Vagina (tissue), 2 donors: ENCODE measurements around the gene CHRM5. TPM values are rescaled to one million over a fixed set of nuclear protein-coding genes. Genes with fewer than 3 reads are reported as not detected.

Source experiments
- DNase-seq, 2 donors: peaks; one replicate each; pipeline ENCODE4 v3.0.0-alpha.2; 2017; ENCODE audit errors: extremely low spot score in 2 of 2
- H3K27ac ChIP-seq: fragments of 200-600 bp; sonication (generic); one replicate; pipeline ENCODE4 v1.5.1; 2019
- H3K27me3 ChIP-seq: fragments of 200-600 bp; sonication (generic); one replicate; pipeline ENCODE4 v1.5.1; 2019
- H3K36me3 ChIP-seq, 2 donors: fragments of 200-600 bp; sonication (generic); one replicate each; pipeline ENCODE4 v1.5.1; 2017 to 2019
- H3K4me1 ChIP-seq: fragments of 200-600 bp; sonication (generic); one replicate; pipeline ENCODE4 v1.5.1; 2019
- H3K4me3 ChIP-seq, 2 donors: fragments of 200-600 bp; sonication (generic); 1 replicate in 1 of 2; 2 replicates in 1 of 2; pipeline ENCODE4 v1.5.1; 2016 to 2019
- H3K9me3 ChIP-seq: fragments of 200-600 bp; sonication (generic); one replicate; pipeline ENCODE4 v1.5.1; 2019
- POLR2A ChIP-seq, 2 donors: fragments of 450-650 bp; IDR thresholded peaks; one replicate each; pipeline ENCODE4 v1.6.1; 2017; ENCODE audit warnings: antibody characterized with exemption in 2 of 2, mild to moderate bottlenecking in 2 of 2, moderate library complexity in 2 of 2
- POLR2AphosphoS5 ChIP-seq, 2 donors: sonication (generic); formaldehyde crosslinking; IDR thresholded peaks; one replicate each; pipeline ENCODE4 v1.9.0; 2017; ENCODE audit warnings: antibody characterized with exemption in 2 of 2, mild to moderate bottlenecking in 2 of 2, low read depth in 1 of 2; ENCODE audit not compliant: insufficient read depth in 1 of 2
- intact Hi-C: fragments of 100-400 bp; cut with DNase I; formaldehyde crosslinking; loops from one replicate; pipeline ENCODE4 v1.15.1; 2023
- total RNA-seq: library from RNA; depleted of rRNA; stranded (reverse); fragments of >200 nt; gene quantifications from one replicate; pipeline ENCODE4 v1.2.3, GENCODE V29; 2016
- TF ChIP-seq, protein P1 (sequence below), 3 experiments: fragments of 450-650 bp in 2 of 3; fragments of 200-600 bp in 1 of 3; sonication (generic) in 1 of 3; IDR thresholded peaks; one replicate each; pipeline ENCODE4 v1.5.1; 2017 to 2019; ENCODE audit warnings: antibody characterized with exemption in 3 of 3, mild to moderate bottlenecking in 2 of 3, moderate library complexity in 2 of 3

CHRM5 gene
- total RNA-seq, 1 donor from 2014 or later: not detected

DNA sequence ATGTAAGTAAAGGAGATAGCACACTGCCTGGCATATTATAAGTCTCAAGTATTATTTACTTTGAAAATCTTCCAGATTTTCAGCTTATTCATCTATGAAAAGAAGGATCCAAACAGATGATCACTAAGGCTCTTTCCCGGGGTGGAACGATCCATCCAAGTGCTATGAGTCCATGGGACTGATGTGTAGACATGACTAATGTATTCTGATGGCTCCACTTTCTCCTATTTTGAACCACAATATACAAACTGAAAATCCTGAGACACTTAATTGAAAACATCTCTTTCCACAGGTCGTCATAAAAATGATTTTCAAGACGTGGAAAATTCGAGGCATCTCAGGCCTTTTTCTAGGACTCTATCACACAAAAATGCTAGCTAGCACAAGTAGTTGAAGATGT, 33.4 kb upstream of the CHRM5 start:
- Histone ChIP-seq H3K36me3 (no peaks in the 10 kb centered on the region), H3K4me3 (no peak overlapping the region), H3K27ac (no peak overlapping the region), H3K4me1 (no peaks in the 10 kb centered on the region), H3K9me3 (no peaks in the 10 kb centered on the region), H3K27me3 (no peaks in the 10 kb centered on the region)
- intact Hi-C loops: no loop called here
- TF ChIP-seq POLR2A (IDR thresholded peaks at IDR 0.05): no peak
- TF ChIP-seq, protein P1, sequence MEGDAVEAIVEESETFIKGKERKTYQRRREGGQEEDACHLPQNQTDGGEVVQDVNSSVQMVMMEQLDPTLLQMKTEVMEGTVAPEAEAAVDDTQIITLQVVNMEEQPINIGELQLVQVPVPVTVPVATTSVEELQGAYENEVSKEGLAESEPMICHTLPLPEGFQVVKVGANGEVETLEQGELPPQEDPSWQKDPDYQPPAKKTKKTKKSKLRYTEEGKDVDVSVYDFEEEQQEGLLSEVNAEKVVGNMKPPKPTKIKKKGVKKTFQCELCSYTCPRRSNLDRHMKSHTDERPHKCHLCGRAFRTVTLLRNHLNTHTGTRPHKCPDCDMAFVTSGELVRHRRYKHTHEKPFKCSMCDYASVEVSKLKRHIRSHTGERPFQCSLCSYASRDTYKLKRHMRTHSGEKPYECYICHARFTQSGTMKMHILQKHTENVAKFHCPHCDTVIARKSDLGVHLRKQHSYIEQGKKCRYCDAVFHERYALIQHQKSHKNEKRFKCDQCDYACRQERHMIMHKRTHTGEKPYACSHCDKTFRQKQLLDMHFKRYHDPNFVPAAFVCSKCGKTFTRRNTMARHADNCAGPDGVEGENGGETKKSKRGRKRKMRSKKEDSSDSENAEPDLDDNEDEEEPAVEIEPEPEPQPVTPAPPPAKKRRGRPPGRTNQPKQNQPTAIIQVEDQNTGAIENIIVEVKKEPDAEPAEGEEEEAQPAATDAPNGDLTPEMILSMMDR (IDR thresholded peaks at IDR 0.05): no peak
- no peak for TF ChIP-seq POLR2AphosphoS5 (IDR thresholded peaks at IDR 0.05; ENCODE audit: insufficient read depth in 1 of 2, low read depth in 1 of 2)
- DNase-seq: no peak

DNA sequence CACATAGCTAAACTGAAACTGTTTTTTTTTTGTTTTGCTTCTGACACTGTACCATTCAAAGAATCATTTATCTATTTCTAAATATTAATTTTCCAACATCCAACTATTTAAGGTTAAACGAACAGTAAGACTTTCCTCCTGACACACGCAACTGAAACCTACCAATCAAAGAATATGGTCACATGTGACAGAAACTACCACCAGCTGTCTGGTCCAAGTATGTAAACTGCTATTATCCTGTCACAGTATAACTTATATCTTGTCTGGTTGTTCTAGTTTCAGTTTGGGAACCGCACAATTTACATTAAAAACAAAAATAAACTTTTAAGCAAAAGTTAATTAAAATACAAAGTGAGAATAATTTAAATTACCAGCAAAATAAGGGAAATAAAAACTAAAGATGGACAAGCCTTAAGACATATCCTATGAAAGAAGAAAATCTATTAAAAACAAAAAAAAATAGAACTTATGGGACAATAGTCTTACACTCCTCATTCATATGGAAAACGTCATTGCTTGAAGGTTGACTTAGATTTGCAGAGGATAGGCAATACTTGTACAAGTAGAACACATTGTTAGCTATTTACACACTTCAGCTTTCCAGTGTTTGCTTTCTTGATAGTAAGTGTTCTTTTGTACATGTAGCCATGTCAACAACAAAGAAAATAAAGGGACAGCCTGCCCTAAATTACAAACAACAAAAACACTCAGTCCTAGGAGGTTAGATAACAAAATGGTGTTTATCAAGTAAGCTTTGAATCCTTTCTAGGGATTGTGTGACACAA, 26.8 kb upstream of the CHRM5 start:
- Histone ChIP-seq H3K9me3 (no peaks in the 10 kb centered on the region), H3K36me3 (no peaks in the 10 kb centered on the region), H3K27me3 (no peaks in the 10 kb centered on the region), H3K4me1 (no peaks in the 10 kb centered on the region), H3K4me3 (no peak overlapping the region), H3K27ac (no peak overlapping the region)
- TF ChIP-seq POLR2A (IDR thresholded peaks at IDR 0.05) (no peak), POLR2AphosphoS5 (IDR thresholded peaks at IDR 0.05; ENCODE audit: insufficient read depth in 1 of 2, low read depth in 1 of 2) (no peak)
- TF ChIP-seq, protein P1 (IDR thresholded peaks at IDR 0.05): no peak
- intact Hi-C loops: loop anchor here (10.0 kb wide), 1 partner anchor 77 kb away; no protein-coding TSS in a partner anchor
- DNase-seq: no peak

DNA sequence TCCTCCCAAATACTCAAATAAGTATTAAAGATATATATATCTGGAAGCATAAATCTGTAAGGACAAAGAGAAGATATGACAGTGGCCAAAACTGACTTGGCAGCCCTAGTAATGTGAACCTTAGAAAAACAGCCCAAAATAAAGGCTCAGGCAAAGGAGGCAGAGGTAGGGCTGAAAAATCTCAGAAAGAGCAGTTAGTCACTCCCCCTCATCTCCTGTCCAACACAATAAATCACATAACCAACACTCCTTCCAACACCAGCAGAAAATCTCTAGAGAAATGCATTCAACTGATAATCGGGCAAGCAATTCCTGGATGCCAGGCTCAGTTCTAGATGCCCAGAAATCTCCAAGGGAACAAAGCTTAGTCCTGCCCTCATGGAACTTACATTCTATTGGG, 22.1 kb upstream of the CHRM5 start:
- intact Hi-C loops: loop anchor here (10.0 kb wide), 1 partner anchor 81 kb away; no protein-coding TSS in a partner anchor

DNA sequence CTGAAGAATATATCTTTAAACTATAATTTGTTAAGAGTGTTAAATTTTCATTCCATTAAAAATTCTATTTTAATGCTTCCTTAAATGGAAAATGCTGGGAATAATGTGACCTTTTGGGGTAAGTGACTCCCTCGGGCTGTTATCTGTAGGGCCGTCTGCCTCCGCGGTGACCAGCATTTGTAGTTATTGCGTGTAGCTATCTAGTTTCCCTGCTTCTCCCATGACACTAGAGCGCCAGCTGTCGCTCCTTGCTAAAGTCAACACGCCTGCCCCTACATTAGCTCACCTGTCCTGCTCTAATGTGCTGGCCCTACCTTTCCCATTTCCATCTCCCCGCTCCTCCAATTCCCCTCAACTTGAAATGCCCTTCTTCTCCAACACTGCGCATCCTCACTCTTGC, 12.4 kb upstream of the CHRM5 start:
- H3K27me3 ChIP-seq: no peaks in the 10 kb centered on the region
- no peak overlapping the region for H3K4me3 ChIP-seq
- no peaks in the 10 kb centered on the region for H3K36me3 ChIP-seq
- no peaks in the 10 kb centered on the region for H3K4me1 ChIP-seq
- intact Hi-C loops: no loop called here
- no peak for TF ChIP-seq POLR2AphosphoS5 (IDR thresholded peaks at IDR 0.05; ENCODE audit: insufficient read depth in 1 of 2, low read depth in 1 of 2)
- TF ChIP-seq POLR2A (IDR thresholded peaks at IDR 0.05): no peak
- TF ChIP-seq, protein P1 (IDR thresholded peaks at IDR 0.05): no peak
- no peaks in the 10 kb centered on the region for H3K9me3 ChIP-seq
- DNase-seq: no peak
- no peak overlapping the region for H3K27ac ChIP-seq

More for the DNA sequence above, 22.1 kb upstream of the CHRM5 start:
- DNase-seq: no peak
- Histone ChIP-seq H3K4me3 (no peak overlapping the region), H3K4me1 (no peaks in the 10 kb centered on the region), H3K27me3 (no peaks in the 10 kb centered on the region), H3K27ac (no peak overlapping the region), H3K36me3 (no peaks in the 10 kb centered on the region), H3K9me3 (no peaks in the 10 kb centered on the region)
- TF ChIP-seq POLR2AphosphoS5 (IDR thresholded peaks at IDR 0.05; ENCODE audit: insufficient read depth in 1 of 2, low read depth in 1 of 2): no peak
- TF ChIP-seq, protein P1 (IDR thresholded peaks at IDR 0.05): no peak
- no peak for TF ChIP-seq POLR2A (IDR thresholded peaks at IDR 0.05)

DNA sequence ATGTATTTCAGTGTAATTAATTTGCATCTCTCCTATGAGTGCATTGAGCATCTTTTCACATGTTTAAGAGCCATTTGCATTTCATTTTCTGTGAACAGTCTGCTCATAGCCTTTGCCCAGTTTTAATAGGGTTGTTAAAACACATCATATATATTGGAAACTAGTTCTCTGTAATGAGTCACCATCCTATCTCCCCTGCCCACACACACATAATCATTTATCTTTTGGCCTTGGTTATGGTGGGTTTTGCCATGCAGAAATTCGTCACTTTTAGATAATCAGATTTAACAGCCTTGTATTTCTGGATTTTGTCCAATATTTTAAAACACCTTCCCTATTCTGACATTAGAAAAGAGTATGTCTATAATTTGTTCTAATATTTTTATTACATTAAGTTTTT, 11.9 kb upstream of the CHRM5 start:
- H3K4me3 ChIP-seq: no peak overlapping the region
- no peaks in the 10 kb centered on the region for H3K9me3 ChIP-seq
- no peaks in the 10 kb centered on the region for H3K36me3 ChIP-seq
- H3K4me1 ChIP-seq: no peaks in the 10 kb centered on the region
- DNase-seq: no peak
- no peak overlapping the region for H3K27ac ChIP-seq
- intact Hi-C loops: no loop called here
- no peaks in the 10 kb centered on the region for H3K27me3 ChIP-seq
- TF ChIP-seq, protein P1 (IDR thresholded peaks at IDR 0.05): no peak
- no peak for TF ChIP-seq POLR2A (IDR thresholded peaks at IDR 0.05)
- TF ChIP-seq POLR2AphosphoS5 (IDR thresholded peaks at IDR 0.05; ENCODE audit: insufficient read depth in 1 of 2, low read depth in 1 of 2): no peak
